HG03378 (cell line): ENCODE data around the gene HDDC2.
"Not testable (repeated sequence)": the region's sequence is repeated elsewhere in the genome, so short reads cannot be mapped to it uniquely, and the experiment has no call there.

Experiments used
- ATAC-seq: cut with Tn5 transposase; IDR thresholded peaks from one replicate; pipeline ENCODE4 v1.9.1; 2021; ENCODE audit warnings: mild to moderate bottlenecking, moderate library complexity; ENCODE audit not compliant: unreplicated experiment

Gene HDDC2

GRCh38 chr6:125307150-125307838 is 5.5 kb upstream of the HDDC2 start:
- no peak for ATAC-seq

DNA sequence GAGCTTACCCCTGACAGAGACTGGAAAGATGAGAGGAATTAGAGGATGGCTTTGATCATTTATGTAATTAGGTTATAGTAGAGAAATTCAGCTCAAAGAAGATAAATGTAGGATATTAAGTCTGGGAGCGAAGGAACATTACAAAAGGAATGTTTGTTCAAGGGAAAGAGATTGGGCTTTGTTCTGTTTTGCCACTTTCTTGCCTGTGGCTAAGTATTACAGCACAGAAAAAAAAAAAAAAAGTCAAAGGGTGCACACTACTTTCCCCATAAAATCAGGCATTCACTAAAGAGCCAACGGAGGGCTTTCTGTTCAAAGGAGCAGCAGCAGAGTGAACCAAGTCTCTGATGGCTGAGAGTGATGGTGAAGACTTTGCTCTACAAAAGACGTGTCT is 5.0 kb upstream of the HDDC2 start:
- ATAC-seq, result no peak

- ATAC-seq, result no peak
Measured at GRCh38 chr6:125304970-125305660, 3.3 kb upstream of the HDDC2 start.

GRCh38 chr6:125303512-125303854 is 1.7 kb upstream of the HDDC2 start:
- ATAC-seq, result no peak

- no peak for ATAC-seq
Measured at GRCh38 chr6:125302840-125303511, 1.2 kb upstream of the HDDC2 start.

- ATAC-seq, result no peak
Measured at GRCh38 chr6:125300992-125301434, 754 bp downstream of the HDDC2 start.

DNA sequence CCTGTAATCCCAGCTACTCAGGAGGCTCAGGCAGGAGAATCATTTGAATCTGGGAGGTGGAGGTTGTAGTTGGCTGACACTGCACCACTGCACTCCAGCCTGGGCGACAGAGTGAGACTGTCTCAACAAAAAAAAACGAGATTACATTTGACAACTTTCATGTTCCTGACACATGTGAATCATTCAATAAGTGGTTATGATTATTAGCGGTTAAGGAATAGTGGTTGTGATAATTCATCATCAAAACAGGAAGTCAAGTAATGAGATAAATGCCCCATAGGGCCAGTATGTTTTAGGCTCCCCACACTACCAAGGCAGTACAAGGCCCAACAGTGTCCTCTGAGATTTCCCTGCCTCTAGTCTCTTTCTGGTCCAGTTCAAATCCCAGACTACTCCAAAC is 2.5 kb downstream of the HDDC2 start:
- no peak for ATAC-seq

- ATAC-seq, result no peak
Measured at GRCh38 chr6:125296471-125296870, 5.3 kb downstream of the HDDC2 start.

GRCh38 chr6:125294925-125295324 is 6.8 kb downstream of the HDDC2 start:
- ATAC-seq, result no peak

GRCh38 chr6:125294036-125294435 is 7.7 kb downstream of the HDDC2 start:
- ATAC-seq, result no peak

DNA sequence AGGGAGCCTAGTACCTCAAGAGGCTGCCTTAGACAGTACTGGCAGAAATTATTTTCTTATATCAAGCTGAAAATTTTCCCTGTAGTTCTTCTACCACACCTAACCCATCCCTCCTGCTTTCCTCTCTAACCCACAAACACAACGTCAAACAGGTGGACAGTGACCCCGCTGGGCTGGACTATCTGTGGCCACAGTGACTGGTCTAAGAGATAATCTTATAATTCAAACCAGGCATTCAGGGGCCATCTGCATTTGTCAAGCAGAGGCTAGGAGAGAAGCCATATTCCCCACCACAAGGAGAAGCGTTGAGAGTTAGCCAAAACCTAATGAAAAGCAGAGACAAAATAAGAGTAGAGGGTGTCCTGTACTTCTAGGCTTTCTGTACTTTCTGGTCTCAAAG is 8.2 kb downstream of the HDDC2 start:
- ATAC-seq, result no peak

GRCh38 chr6:125287718-125288117 is 14.0 kb downstream of the HDDC2 start:
- ATAC-seq, result no peak

GRCh38 chr6:125285936-125286335 is 15.8 kb downstream of the HDDC2 start:
- ATAC-seq, result no peak

DNA sequence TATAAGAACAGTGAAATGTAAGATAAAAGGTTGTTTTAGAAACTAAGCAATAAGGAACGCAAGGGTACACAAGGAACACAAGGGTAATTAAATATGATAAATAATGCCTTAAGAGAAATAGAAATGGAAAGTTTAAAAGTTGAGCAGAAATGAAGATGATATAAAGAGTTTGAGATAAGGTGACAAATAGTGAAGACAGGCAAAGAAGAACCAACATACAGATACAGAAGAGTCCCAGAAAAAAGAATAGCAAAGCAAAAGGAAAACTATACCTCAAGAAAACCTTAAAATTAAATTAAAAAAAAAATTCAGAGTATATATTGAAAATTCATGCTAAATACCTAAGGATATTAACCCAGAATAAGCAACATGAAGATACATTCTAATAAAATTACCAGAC is 16.4 kb downstream of the HDDC2 start:
- no peak for ATAC-seq

GRCh38 chr6:125282470-125282869 is 19.3 kb downstream of the HDDC2 start:
- ATAC-seq, result not testable (repeated sequence)

- not testable (repeated sequence) for ATAC-seq
Measured at GRCh38 chr6:125280370-125281035, 21.3 kb downstream of the HDDC2 start.

DNA sequence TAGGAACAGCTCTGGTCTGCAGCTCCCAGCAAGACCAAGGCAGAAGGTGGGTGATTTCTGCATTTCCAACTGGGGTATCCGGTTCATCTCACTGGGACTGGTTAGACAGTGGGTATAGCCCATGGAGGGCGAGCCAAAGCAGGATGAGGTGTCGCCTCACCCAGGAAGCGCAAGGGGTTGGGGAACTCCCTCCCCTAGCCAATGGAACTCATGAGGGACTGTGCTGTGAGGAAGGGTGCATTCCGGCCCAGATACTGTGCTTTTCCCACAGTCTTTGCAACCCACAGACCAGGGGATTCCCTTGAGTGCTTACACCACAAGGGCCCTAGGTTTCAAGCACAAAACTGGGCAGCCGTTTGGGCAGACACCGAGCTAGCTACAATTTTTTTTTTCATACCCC is 21.8 kb downstream of the HDDC2 start:
- no peak for ATAC-seq

- ATAC-seq, result no peak
Measured at GRCh38 chr6:125277838-125278237, 23.9 kb downstream of the HDDC2 start.

- ATAC-seq, result no peak
Measured at GRCh38 chr6:125275779-125276178, 26.0 kb downstream of the HDDC2 start.

- ATAC-seq, result no peak
Measured at GRCh38 chr6:125274935-125275334, 26.8 kb downstream of the HDDC2 start.

DNA sequence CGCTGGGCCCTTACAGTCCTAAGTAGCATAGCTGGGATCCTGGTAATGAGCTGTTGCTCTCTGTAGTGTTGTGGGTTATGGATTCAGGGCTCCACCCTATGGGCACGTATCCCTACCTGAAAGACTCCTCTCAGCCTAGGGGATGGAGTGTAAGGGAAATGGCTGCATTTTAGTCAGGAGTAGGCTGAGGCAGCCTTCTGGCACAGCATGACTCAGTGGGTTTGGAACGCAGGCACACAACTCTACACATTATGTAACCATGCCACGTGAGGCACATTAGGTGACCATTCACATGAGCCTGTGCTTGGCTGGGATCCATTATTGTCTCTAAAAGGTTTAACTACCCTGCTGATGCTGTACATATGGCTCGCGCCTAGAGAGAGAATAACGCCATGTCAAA is 27.8 kb downstream of the HDDC2 start:
- no peak for ATAC-seq

- ATAC-seq, result no peak
Measured at GRCh38 chr6:125273251-125273650, 28.5 kb downstream of the HDDC2 start.
